HepG2 (cell line): ENCODE results near the gene PYGB. TPM values are rescaled to one million over a fixed set of nuclear protein-coding genes. Genes with fewer than 3 reads are reported as not detected.

Experiments used
- AGO1 ChIP-seq: fragments of 200-400 bp; formaldehyde crosslinking; IDR thresholded peaks from 2 replicates; pipeline ENCODE4 v1.6.1; 2017; ENCODE audit warnings: mild to moderate bottlenecking, low read depth, low read length, moderate library complexity; ENCODE audit not compliant: poor library complexity, severe bottlenecking
- ATF2 ChIP-seq: sonication (generic); formaldehyde crosslinking; IDR thresholded peaks from 2 replicates; pipeline ENCODE4 v1.4.0; 2020; ENCODE audit warnings: missing genetic modification reagents
- ATF7-NPFF ChIP-seq: sonication (generic); formaldehyde crosslinking; IDR thresholded peaks from 2 replicates; pipeline ENCODE4 v1.8.1; 2023; ENCODE audit warnings: mild to moderate bottlenecking, low read depth, missing genetic modification reagents, moderate library complexity
- DNMT1 ChIP-seq: sonication (generic); formaldehyde crosslinking; IDR thresholded peaks from 2 replicates; pipeline ENCODE4 v1.5.1; 2020; ENCODE audit warnings: mild to moderate bottlenecking, missing genetic modification reagents
- EED ChIP-seq: sonication (generic); formaldehyde crosslinking; IDR thresholded peaks from 2 replicates; pipeline ENCODE4 v1.5.0; 2020; ENCODE audit warnings: mild to moderate bottlenecking, missing genetic modification reagents
- EHMT2 ChIP-seq: fragments of 200-600 bp; sonication (generic); IDR thresholded peaks from 2 replicates; pipeline ENCODE4 v1.7.0; 2017; ENCODE audit warnings: antibody characterized with exemption, low read depth, low read length, borderline replicate concordance
- ISX ChIP-seq: sonication (generic); formaldehyde crosslinking; conservative IDR thresholded peaks from 2 replicates; pipeline ENCODE4 v1.5.0; 2020; ENCODE audit warnings: missing genetic modification reagents
- PAWR ChIP-seq: sonication (generic); formaldehyde crosslinking; IDR thresholded peaks from 2 replicates; pipeline ENCODE4 v1.4.0; 2020; ENCODE audit warnings: missing genetic modification reagents, mild to moderate bottlenecking, borderline replicate concordance
- POLR2AphosphoS5 ChIP-seq: IDR thresholded peaks from 2 replicates; pipeline ENCODE4 v1.6.1; 2012; ENCODE audit warnings: low read depth, low read length
- SP4 ChIP-seq: sonication (generic); formaldehyde crosslinking; IDR thresholded peaks from 2 replicates; pipeline ENCODE4 v1.8.1; 2023; ENCODE audit warnings: mild to moderate bottlenecking, missing genetic modification reagents
- SPEN ChIP-seq: sonication (generic); formaldehyde crosslinking; IDR thresholded peaks from 2 replicates; pipeline ENCODE4 v1.5.1; 2020; ENCODE audit warnings: low read depth, mild to moderate bottlenecking, missing genetic modification reagents
- TFE3 ChIP-seq: IDR thresholded peaks from 2 replicates; pipeline ENCODE4 v1.6.1; 2016
- ZBTB44 ChIP-seq: sonication (generic); formaldehyde crosslinking; IDR thresholded peaks from 2 replicates; pipeline ENCODE4 v1.4.0; 2020; ENCODE audit warnings: missing genetic modification reagents
- ZFP36L1 ChIP-seq: sonication (generic); formaldehyde crosslinking; IDR thresholded peaks from 2 replicates; pipeline ENCODE4 v1.8.0; 2022; ENCODE audit warnings: mild to moderate bottlenecking, missing genetic modification reagents, moderate library complexity
- ZNF274 ChIP-seq: sonication (generic); formaldehyde crosslinking; IDR thresholded peaks from 2 replicates; pipeline ENCODE4 v1.5.1; 2020; ENCODE audit warnings: mild to moderate bottlenecking, missing genetic modification reagents
- ZNF446 ChIP-seq: sonication (generic); formaldehyde crosslinking; IDR thresholded peaks from 2 replicates; pipeline ENCODE4 v1.5.0; 2020; ENCODE audit warnings: mild to moderate bottlenecking, missing genetic modification reagents
- ZNF7 ChIP-seq: IDR thresholded peaks from 2 replicates; pipeline ENCODE4 v1.6.1; 2016; ENCODE audit warnings: missing biosample characterization, missing genetic modification reagents
- ZNF773 ChIP-seq: sonication (generic); formaldehyde crosslinking; IDR thresholded peaks from 2 replicates; pipeline ENCODE4 v1.4.0; 2020; ENCODE audit warnings: missing genetic modification reagents, borderline replicate concordance
- polyA plus RNA-seq, 8 experiments: library from polyadenylated mRNA; depleted of rRNA in 3 of 8; stranded (reverse) in 7 of 8; unstranded in 1 of 8; fragments of >200 nt; fragmentation: Illumina TruSeq in 4 of 8; extraction: Trizol in 4 of 8; gene quantifications; 2 replicates each; pipeline versions ENCODE4 v1.2.1 to v1.2.3, GENCODE V29; 2011 to 2016; ENCODE audit warnings: low read depth in 4 of 8, missing spikeins in 1 of 8, mixed read lengths in 1 of 8; ENCODE audit not compliant: insufficient read depth in 1 of 8
- total RNA-seq, 5 experiments: library from RNA; depleted of rRNA; stranded (reverse); fragments of >200 nt; fragmentation: Illumina TruSeq; extraction: Trizol; gene quantifications; 2 replicates each; pipeline ENCODE4 v1.2.3, GENCODE V29; 2016; ENCODE audit warnings: low read depth in 1 of 5
- TF ChIP-seq, protein P1 (sequence below): sonication (generic); formaldehyde crosslinking; IDR thresholded peaks from 2 replicates; pipeline ENCODE4 v1.5.1; 2020; ENCODE audit warnings: mild to moderate bottlenecking, missing genetic modification reagents
- TF ChIP-seq, protein P2 (sequence below): sonication (generic); formaldehyde crosslinking; conservative IDR thresholded peaks from 2 replicates; pipeline ENCODE4 v1.4.0; 2020; ENCODE audit warnings: missing genetic modification reagents

Gene PYGB
- total and polyA plus RNA-seq, 2 of the 13 experiments (the other 11 are each of a cell fraction or from before 2014, with no cell fraction given) = 24.2 to 86.3 TPM

- TF ChIP-seq, protein P1, sequence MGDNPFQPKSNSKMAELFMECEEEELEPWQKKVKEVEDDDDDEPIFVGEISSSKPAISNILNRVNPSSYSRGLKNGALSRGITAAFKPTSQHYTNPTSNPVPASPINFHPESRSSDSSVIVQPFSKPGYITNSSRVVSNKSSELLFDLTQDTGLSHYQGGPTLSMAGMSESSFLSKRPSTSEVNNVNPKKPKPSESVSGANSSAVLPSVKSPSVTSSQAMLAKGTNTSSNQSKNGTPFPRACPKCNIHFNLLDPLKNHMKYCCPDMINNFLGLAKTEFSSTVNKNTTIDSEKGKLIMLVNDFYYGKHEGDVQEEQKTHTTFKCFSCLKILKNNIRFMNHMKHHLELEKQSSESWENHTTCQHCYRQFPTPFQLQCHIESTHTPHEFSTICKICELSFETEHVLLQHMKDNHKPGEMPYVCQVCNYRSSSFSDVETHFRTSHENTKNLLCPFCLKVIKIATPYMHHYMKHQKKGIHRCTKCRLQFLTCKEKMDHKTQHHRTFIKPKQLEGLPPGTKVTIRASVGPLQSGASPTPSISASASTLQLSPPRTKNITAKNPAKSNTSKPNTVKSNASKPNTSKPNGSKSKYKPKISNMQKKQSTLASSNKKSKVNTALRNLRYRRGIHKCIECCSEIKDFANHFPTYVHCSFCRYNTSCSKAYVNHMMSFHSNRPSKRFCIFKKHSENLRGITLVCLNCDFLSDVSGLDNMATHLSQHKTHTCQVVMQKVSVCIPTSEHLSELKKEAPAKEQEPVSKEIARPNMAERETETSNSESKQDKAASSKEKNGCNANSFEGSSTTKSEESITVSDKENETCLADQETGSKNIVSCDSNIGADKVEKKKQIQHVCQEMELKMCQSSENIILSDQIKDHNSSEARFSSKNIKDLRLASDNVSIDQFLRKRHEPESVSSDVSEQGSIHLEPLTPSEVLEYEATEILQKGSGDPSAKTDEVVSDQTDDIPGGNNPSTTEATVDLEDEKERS (CRISPR knock-in tag) = no peak
- no peak for TF ChIP-seq SP4 (CRISPR knock-in tag)
- TF ChIP-seq ZNF773 (CRISPR knock-in tag) = no peak
- TF ChIP-seq ZFP36L1 (CRISPR knock-in tag) = no peak
- TF ChIP-seq ISX = no peak
- TF ChIP-seq EHMT2 = no peak
- TF ChIP-seq DNMT1 (CRISPR knock-in tag) = no peak
- 0 out of 2 replicates have a peak, but pooled peaks have one; percentile 4 for TF ChIP-seq POLR2AphosphoS5
- no peak for TF ChIP-seq ZBTB44 (CRISPR knock-in tag)
- peak; percentile 36; the same call in 1 of the 2 replicates for TF ChIP-seq EED (CRISPR knock-in tag)
- no peak for TF ChIP-seq AGO1
- TF ChIP-seq ZNF446 (CRISPR knock-in tag) = no peak
- TF ChIP-seq SPEN (CRISPR knock-in tag) = 0 out of 2 replicates have a peak, but pooled peaks have one; percentile 12
- TF ChIP-seq ATF7-NPFF = no peak
- TF ChIP-seq ZNF274 (CRISPR knock-in tag) = no peak
- TF ChIP-seq PAWR = no peak
- no peak for TF ChIP-seq TFE3
- TF ChIP-seq, protein P2, sequence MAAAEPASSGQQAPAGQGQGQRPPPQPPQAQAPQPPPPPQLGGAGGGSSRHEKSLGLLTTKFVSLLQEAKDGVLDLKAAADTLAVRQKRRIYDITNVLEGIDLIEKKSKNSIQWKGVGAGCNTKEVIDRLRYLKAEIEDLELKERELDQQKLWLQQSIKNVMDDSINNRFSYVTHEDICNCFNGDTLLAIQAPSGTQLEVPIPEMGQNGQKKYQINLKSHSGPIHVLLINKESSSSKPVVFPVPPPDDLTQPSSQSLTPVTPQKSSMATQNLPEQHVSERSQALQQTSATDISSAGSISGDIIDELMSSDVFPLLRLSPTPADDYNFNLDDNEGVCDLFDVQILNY (CRISPR knock-in tag) = no peak
- no peak for TF ChIP-seq ATF2
- TF ChIP-seq ZNF7 = no peak
Observed at GRCh38 chr20:25223765-25224720, 23.8 kb upstream of the PYGB start (continued).
